ENCODE measurements around the gene PNRC2. TPM values are rescaled to one million over a fixed set of nuclear protein-coding genes. Genes with fewer than 3 reads are reported as not detected.
"Not testable (repeated sequence)": the region's sequence is repeated elsewhere in the genome, so short reads cannot be mapped to it uniquely, and the experiment has no call there.

PNRC2 gene
- total RNA-seq, 1 donor from 2014 or later: 134 TPM

DNA sequence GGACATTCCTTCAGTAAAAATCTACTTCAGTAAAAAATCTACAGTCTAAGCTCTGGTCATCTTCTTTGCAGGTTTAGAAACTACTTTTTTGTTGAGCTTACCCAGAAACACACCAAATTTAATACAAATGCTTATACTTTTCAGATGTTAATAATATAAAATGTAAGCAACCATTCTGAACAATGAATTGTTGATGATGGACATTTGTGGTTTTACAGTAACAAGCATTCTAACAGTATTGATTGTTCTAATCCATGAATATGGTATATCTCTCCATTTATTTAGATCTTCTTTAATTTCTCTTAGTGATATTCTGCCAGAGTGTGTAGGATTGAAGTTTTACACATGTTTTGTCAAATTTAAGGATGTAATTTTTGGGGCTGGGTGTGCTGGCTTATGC lies 47.5 kb downstream of the PNRC2 start:
- Mint-ChIP-seq H3K27ac (no peak overlapping the region), H3K4me3 (no peak overlapping the region), H3K4me1 (ENCODE audit: low read depth) (no peaks in the 10 kb centered on the region), H3K36me3 (ENCODE audit: low read depth) (no peaks in the 10 kb centered on the region), H3K27me3 (ENCODE audit: insufficient read depth) (peaks cover 18% of the 10 kb centered on the region), H3K9me3 (no peaks in the 10 kb centered on the region)
- intact Hi-C loops (cut with micrococcal nuclease): no loop called here
- DNase-seq (ENCODE audit: low spot score): no peak

DNA sequence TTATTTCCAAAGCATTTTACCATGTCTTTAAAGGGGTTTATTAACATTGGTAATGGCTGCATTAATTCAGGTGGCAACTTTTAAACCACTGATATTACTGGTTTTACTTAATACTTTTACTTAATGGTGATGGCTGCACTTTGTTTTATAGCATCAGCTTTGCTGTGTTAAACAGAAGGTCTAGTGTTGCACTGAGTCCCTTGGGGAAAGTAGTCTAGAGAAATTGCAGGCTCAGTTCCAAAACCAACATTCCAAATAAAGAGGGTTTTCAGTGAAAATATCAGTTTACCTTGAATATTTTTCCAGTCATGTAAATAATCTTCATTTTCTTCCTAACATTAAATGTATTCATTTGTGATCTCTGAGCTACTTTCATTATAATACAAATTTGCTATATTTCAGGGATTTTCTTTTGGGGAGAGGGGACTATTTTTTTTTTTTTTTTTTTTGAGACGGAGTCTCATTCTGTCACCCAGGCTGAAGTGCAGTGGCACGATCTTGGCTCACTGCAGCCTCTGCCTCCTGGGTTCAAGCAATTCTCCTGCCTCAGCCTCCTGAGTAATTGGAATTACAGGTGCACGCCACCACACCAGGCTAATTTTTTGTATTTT lies 49.1 kb downstream of the PNRC2 start:
- H3K27me3 Mint-ChIP-seq (ENCODE audit: insufficient read depth): peaks cover 10% of the 10 kb centered on the region
- DNase-seq (ENCODE audit: low spot score); H3K9me3 Mint-ChIP-seq; H3K4me3 Mint-ChIP-seq; intact Hi-C loops (cut with micrococcal nuclease); H3K27ac Mint-ChIP-seq; H3K36me3 Mint-ChIP-seq (ENCODE audit: low read depth); H3K4me1 Mint-ChIP-seq (ENCODE audit: low read depth): not testable (repeated sequence)

DNA sequence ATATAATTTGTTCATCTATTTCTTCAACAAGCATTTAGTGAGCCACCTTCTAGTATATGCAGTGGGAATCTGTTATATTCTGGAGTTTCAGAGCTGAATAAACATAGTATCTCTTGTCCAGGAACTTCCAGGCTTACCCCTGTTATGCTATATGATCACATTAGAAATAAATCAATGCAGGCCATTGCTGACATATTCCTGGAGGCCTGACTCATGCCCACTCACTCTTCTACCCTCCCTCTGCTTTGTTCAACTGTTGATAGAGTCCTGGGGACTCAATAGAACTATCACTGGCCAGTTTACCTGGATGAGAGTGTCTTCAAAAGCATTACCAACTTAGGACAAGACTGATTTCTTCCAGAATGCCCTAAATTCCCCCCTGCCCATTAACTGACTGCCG lies 49.8 kb downstream of the PNRC2 start:
- no peak overlapping the region for H3K27ac Mint-ChIP-seq
- no peak for DNase-seq (ENCODE audit: low spot score)
- no peaks in the 10 kb centered on the region for H3K9me3 Mint-ChIP-seq
- intact Hi-C loops (cut with micrococcal nuclease): no loop called here
- H3K4me1 Mint-ChIP-seq (ENCODE audit: low read depth): no peaks in the 10 kb centered on the region
- no peak overlapping the region for H3K4me3 Mint-ChIP-seq
- peaks cover 7% of the 10 kb centered on the region for H3K27me3 Mint-ChIP-seq (ENCODE audit: insufficient read depth)
- H3K36me3 Mint-ChIP-seq (ENCODE audit: low read depth): no peaks in the 10 kb centered on the region

DNA sequence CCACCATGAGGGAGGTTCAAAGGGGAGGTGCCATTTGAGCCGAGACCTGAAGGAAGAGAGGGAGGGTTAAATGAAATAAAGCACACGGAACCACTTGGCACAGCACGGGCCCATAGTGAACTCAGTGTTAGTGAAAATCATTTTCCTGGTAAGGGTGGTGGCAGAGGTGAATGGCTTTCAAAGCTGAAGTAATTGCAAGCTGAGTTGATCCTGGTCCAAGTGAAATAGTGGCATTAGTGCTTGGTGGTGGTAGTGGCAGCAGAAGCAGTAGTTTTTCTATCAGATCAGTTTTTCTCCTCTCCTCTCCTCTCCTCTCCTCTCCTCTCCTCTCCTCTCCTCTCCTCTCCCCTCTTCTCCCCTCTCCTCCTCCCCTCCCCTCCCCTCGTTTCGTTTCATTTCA lies 51.0 kb downstream of the PNRC2 start:
- no peak overlapping the region for H3K27ac Mint-ChIP-seq
- H3K27me3 Mint-ChIP-seq (ENCODE audit: insufficient read depth): peaks cover 7% of the 10 kb centered on the region
- intact Hi-C loops (cut with micrococcal nuclease): no loop called here
- no peak overlapping the region for H3K4me3 Mint-ChIP-seq
- no peaks in the 10 kb centered on the region for H3K9me3 Mint-ChIP-seq
- H3K36me3 Mint-ChIP-seq (ENCODE audit: low read depth): no peaks in the 10 kb centered on the region
- DNase-seq (ENCODE audit: low spot score): no peak
- no peaks in the 10 kb centered on the region for H3K4me1 Mint-ChIP-seq (ENCODE audit: low read depth)

DNA sequence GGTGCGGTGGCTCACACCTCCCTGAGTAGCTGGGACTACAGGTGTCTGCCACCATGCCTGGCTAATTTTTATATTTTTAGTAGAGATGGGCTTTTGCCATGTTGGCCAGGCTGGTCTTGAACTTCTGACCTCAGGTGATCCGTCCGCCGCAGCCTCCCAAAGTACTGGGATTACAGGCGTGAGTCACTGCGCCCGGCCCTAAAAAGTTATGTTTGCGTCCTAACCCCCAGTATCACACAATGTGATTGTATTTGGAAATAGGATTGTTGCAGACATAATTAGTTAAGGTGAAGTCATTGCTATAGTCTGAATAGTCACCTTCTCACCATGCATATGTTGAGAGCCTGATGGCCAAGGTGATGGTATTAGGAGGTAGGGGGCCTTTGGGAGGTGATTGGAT lies 53.2 kb downstream of the PNRC2 start:
- H3K36me3 Mint-ChIP-seq (ENCODE audit: low read depth); intact Hi-C loops (cut with micrococcal nuclease); H3K27ac Mint-ChIP-seq; H3K9me3 Mint-ChIP-seq; DNase-seq (ENCODE audit: low spot score); H3K27me3 Mint-ChIP-seq (ENCODE audit: insufficient read depth); H3K4me1 Mint-ChIP-seq (ENCODE audit: low read depth); H3K4me3 Mint-ChIP-seq: not testable (repeated sequence)

Other genes with a start within 250 kb of the PNRC2 start
- gene ELOA, start 216.4 kb upstream of the PNRC2 start, total RNA-seq: 54.5 and 55.2 TPM in 2 replicates
- 83.2 and 83.4 TPM in 2 replicates for gene PITHD1, start 181.4 kb upstream of the PNRC2 start, total RNA-seq
- gene LYPLA2, start 168.7 kb upstream of the PNRC2 start, total RNA-seq: 91.4 and 96.1 TPM in 2 replicates
- gene GALE, start 159.1 kb upstream of the PNRC2 start, total RNA-seq: 62.4 and 63.4 TPM in 2 replicates
- 18.5 and 19.9 TPM in 2 replicates for gene HMGCL, start 134.4 kb upstream of the PNRC2 start, total RNA-seq
- 3.5 TPM in 2 replicates for gene FUCA1, start 91.5 kb upstream of the PNRC2 start, total RNA-seq
- not detected in 2 replicates for gene CNR2, start 46.5 kb upstream of the PNRC2 start, total RNA-seq
- 238 and 243 TPM in 2 replicates for gene SRSF10, start 20.5 kb downstream of the PNRC2 start, total RNA-seq
- gene MYOM3, start 152.3 kb downstream of the PNRC2 start, total RNA-seq: not detected in 2 replicates
- gene IL22RA1, start 183.3 kb downstream of the PNRC2 start, total RNA-seq: not detected in 2 replicates
- 2.2 and 3.1 TPM in 2 replicates for gene IFNLR1, start 227.5 kb downstream of the PNRC2 start, total RNA-seq